GM19452 (cell line): ENCODE data around the gene PEX3.

ENCODE experiments used
- ATAC-seq: cut with Tn5 transposase; IDR thresholded peaks from one replicate; pipeline ENCODE4 v1.9.1; 2021; ENCODE audit not compliant: unreplicated experiment

The PEX3 gene

GRCh38 chr6:143536866-143537691 is 86.5 kb downstream of the PEX3 start:
- ATAC-seq: peak; percentile 54

- ATAC-seq: no peak
These were observed 87.8 kb downstream of the PEX3 start for GRCh38 chr6:143538374-143538773.

- no peak for ATAC-seq
These were observed 88.5 kb downstream of the PEX3 start for GRCh38 chr6:143539106-143539505.

- no peak for ATAC-seq
These were observed 89.1 kb downstream of the PEX3 start for GRCh38 chr6:143539734-143540133.

GRCh38 chr6:143540192-143540591 is 89.6 kb downstream of the PEX3 start:
- ATAC-seq: no peak
